Measurements from ENCODE around the gene OR5K3.

DNA sequence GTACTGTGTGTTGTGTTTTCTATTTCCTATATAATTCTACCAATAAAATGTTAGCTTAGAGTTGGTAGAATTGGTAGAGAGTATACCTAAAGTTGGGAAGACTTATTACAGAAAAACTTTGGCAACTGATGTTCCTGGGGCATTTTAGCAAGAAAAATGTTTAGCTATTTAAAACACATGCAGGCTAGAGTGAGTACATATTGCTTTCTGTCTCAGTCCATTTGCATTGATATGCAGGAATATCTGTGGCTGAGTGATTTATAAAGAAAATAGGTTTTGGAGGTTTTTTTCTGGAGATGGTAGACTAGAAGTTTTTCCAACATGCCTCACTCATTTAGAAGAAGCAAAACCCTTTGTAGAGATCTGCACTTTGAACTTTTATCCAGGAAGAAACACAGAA lies 42.1 kb downstream of the OR5K3 start:
- TF ChIP-seq CTCF (IDR thresholded peaks at IDR 0.05) (no peak), SIN3A (IDR thresholded peaks at IDR 0.05; ENCODE audit: borderline replicate concordance, insufficient read depth, low read depth, low read length) (no peak), TCF7L2 (IDR thresholded peaks at IDR 0.05; ENCODE audit: low read depth, low read length) (no peak), POLR2AphosphoS5 (IDR thresholded peaks at IDR 0.05; ENCODE audit: low read depth, low read length) (no peak), REST (IDR thresholded peaks at IDR 0.05; ENCODE audit: insufficient read depth in 1 of 2, low read depth in 2 of 2, low read length in 1 of 2) (no peak)

All from Panc1 (cell line).